Astrocyte (in vitro differentiated cells and primary cell): ENCODE measurements around the gene ALDH1A2.

ENCODE experiments used
- EZH2 ChIP-seq: IDR thresholded peaks from 2 replicates; pipeline ENCODE4 v1.6.1; 2012; ENCODE audit warnings: mild to moderate bottlenecking, low read length, inconsistent platforms; ENCODE audit not compliant: insufficient read depth
- TF ChIP-seq, protein P1 (sequence below): IDR thresholded peaks from 2 replicates; pipeline ENCODE4 v1.5.1; 2011; ENCODE audit warnings: low read depth, mild to moderate bottlenecking, inconsistent platforms, low read length, moderate library complexity; ENCODE audit not compliant: insufficient read depth

DNA sequence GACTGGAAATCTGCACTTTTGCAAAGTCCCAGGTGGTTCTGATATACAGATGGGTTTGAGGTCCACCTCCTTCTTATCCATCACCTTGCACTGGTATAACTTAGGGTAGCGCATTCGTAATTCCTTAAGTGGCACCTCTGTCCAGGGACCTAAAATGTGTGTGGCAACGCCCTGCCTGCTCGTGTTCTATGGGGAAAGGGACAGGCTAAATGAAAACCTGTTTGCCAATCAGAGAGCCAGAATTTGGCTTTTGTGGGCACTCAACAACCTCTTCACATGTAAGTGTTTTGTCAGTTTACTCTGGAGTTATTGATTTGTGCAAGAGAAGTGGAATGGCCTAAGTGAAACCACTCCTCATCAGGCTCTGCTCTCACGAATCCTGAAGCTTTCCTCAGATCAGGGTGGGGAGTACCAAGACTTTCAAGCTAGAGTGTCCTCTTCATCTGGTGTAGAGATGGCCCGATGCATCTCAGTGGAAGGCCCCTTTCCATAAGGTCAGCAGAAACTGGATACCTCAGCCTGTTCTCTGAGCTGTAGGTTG is 138.3 kb downstream of the ALDH1A2 start:
- TF ChIP-seq, protein P1, sequence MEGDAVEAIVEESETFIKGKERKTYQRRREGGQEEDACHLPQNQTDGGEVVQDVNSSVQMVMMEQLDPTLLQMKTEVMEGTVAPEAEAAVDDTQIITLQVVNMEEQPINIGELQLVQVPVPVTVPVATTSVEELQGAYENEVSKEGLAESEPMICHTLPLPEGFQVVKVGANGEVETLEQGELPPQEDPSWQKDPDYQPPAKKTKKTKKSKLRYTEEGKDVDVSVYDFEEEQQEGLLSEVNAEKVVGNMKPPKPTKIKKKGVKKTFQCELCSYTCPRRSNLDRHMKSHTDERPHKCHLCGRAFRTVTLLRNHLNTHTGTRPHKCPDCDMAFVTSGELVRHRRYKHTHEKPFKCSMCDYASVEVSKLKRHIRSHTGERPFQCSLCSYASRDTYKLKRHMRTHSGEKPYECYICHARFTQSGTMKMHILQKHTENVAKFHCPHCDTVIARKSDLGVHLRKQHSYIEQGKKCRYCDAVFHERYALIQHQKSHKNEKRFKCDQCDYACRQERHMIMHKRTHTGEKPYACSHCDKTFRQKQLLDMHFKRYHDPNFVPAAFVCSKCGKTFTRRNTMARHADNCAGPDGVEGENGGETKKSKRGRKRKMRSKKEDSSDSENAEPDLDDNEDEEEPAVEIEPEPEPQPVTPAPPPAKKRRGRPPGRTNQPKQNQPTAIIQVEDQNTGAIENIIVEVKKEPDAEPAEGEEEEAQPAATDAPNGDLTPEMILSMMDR = no peak
- no peak for TF ChIP-seq EZH2
